SK-N-SH (cell line): Measurements from ENCODE around the gene JMJD1C. TPM values are rescaled to one million over a fixed set of nuclear protein-coding genes. Genes with fewer than 3 reads are reported as not detected.

Source experiments
- CTCF ChIA-PET: fragments of 300-600, 350-600 bp; formaldehyde crosslinking; extraction: SDS; loops from one replicate; lab custom pipeline; 2021; lab: Yijun Ruan, JAX
- POLR2A ChIA-PET: fragments of 350-600 bp; sonication (Branson Sonifier 250); formaldehyde crosslinking; extraction: SDS; loops from one replicate; lab custom pipeline; 2020; ENCODE audit warnings: antibody characterized with exemption, inconsistent platforms; lab: Yijun Ruan, JAX
- DNase-seq: peaks from one replicate; pipeline ENCODE4 v3.0.0; 2012
- H2AFZ ChIP-seq: fragments of 200-600 bp; sonication (generic); 2 replicates; pipeline ENCODE4 v1.8.1; 2016; ENCODE audit warnings: antibody characterized with exemption, mild to moderate bottlenecking, low read depth
- H3F3A ChIP-seq: fragments of 200-600 bp; sonication (generic); replicated peaks from 2 replicates; pipeline ENCODE3; 2016; ENCODE audit warnings: antibody characterized with exemption, mild to moderate bottlenecking; ENCODE audit not compliant: insufficient read depth
- H3K27ac ChIP-seq, 2 experiments: fragments of 200-500 bp in 1 of 2; fragments of 200-600 bp in 1 of 2; sonication (Bioruptor generic) in 1 of 2; sonication (generic), shearing (Covaris generic) in 1 of 2; 2 replicates each; pipeline versions ENCODE4 v1.5.1 to v1.6.1; 2014 to 2016; ENCODE audit warnings: low read depth in 2 of 2, inconsistent platforms in 1 of 2, low read length in 1 of 2, mild to moderate bottlenecking in 1 of 2, mixed read lengths in 1 of 2
- H3K27me3 ChIP-seq: fragments of 200-600 bp; sonication (generic), shearing (Covaris generic); 2 replicates; pipeline ENCODE4 v1.6.1; 2016; ENCODE audit warnings: mixed run types; ENCODE audit not compliant: insufficient read depth
- H3K36me3 ChIP-seq, 2 experiments: fragments of 200-500 bp in 1 of 2; fragments of 200-600 bp in 1 of 2; sonication (Bioruptor generic) in 1 of 2; sonication (generic) in 1 of 2; replicated peaks in 1 of 2; 2 replicates each; pipeline versions ENCODE3 to v1.5.1; 2014 to 2016; ENCODE audit warnings: low read length in 1 of 2, mild to moderate bottlenecking in 1 of 2; ENCODE audit not compliant: insufficient read depth in 2 of 2, control insufficient read depth in 1 of 2
- H3K4me1 ChIP-seq, 2 experiments: fragments of 200-500 bp in 1 of 2; fragments of 200-600 bp in 1 of 2; sonication (Bioruptor generic) in 1 of 2; sonication (generic), shearing (Covaris generic) in 1 of 2; 2 replicates each; pipeline versions ENCODE4 v1.5.1 to v1.6.1; 2014 to 2016; ENCODE audit warnings: low read depth in 1 of 2, low read length in 1 of 2, mixed run types in 1 of 2; ENCODE audit not compliant: insufficient read depth in 2 of 2, control insufficient read depth in 1 of 2
- H3K4me2 ChIP-seq: fragments of 200-600 bp; sonication (generic), shearing (Covaris generic); 2 replicates; pipeline ENCODE4 v1.6.1; 2017; ENCODE audit warnings: mixed run types
- H3K4me3 ChIP-seq, 2 experiments: fragments of 200-500 bp in 1 of 2; fragments of 200-600 bp in 1 of 2; sonication (Bioruptor generic) in 1 of 2; sonication (generic), shearing (Covaris generic) in 1 of 2; 2 replicates each; pipeline versions ENCODE4 v1.5.1 to v1.8.1; 2014 to 2016; ENCODE audit warnings: low read depth in 2 of 2, inconsistent platforms in 1 of 2, low read length in 1 of 2, mild to moderate bottlenecking in 1 of 2, mixed read lengths in 1 of 2, moderate library complexity in 1 of 2
- H3K79me2 ChIP-seq: fragments of 200-600 bp; sonication (generic); 2 replicates; pipeline ENCODE4 v1.8.1; 2017; ENCODE audit warnings: mild to moderate bottlenecking; ENCODE audit not compliant: insufficient read depth
- H3K9ac ChIP-seq: fragments of 200-600 bp; sonication (generic); 2 replicates; pipeline ENCODE4 v1.6.1; 2017; ENCODE audit warnings: mixed run types
- H3K9me2 ChIP-seq: fragments of 200-600 bp; sonication (generic); 2 replicates; pipeline ENCODE4 v1.6.1; 2017; ENCODE audit warnings: mixed run types
- H3K9me3 ChIP-seq: fragments of 200-600 bp; sonication (generic); 2 replicates; pipeline ENCODE4 v1.6.1; 2017; ENCODE audit warnings: mixed run types, mild to moderate bottlenecking, moderate library complexity
- H4K20me1 ChIP-seq: fragments of 200-600 bp; sonication (generic); 2 replicates; pipeline ENCODE4 v1.6.1; 2017; ENCODE audit warnings: mild to moderate bottlenecking, mixed run types; ENCODE audit not compliant: insufficient read depth
- CHD2 ChIP-seq: fragments of 150-350 bp; IDR thresholded peaks from 2 replicates; pipeline ENCODE4 v1.6.1; 2018; ENCODE audit warnings: low read length; ENCODE audit not compliant: partially characterized antibody
- EP300 ChIP-seq, 2 experiments: IDR thresholded peaks; 2 replicates each; pipeline versions ENCODE4 v1.4.0 to v1.6.1; 2012; ENCODE audit warnings: borderline replicate concordance in 1 of 2, low read depth in 1 of 2, low read length in 1 of 2
- EZH2phosphoT487 ChIP-seq: fragments of 200-600 bp; sonication (generic); IDR thresholded peaks from 2 replicates; pipeline ENCODE4 v1.6.1; 2017; ENCODE audit warnings: low read depth, mixed run types, mild to moderate bottlenecking, antibody characterized with exemption, moderate library complexity, borderline replicate concordance
- IRF3 ChIP-seq: fragments of 150-350 bp; IDR thresholded peaks from 2 replicates; pipeline ENCODE4 v1.6.1; 2016; ENCODE audit warnings: mild to moderate bottlenecking, low read depth, low read length
- JUND ChIP-seq: IDR thresholded peaks from 2 replicates; pipeline ENCODE4 v1.4.0; 2012
- MXI1 ChIP-seq: IDR thresholded peaks from 2 replicates; pipeline ENCODE4 v1.6.1; 2012; ENCODE audit warnings: mild to moderate bottlenecking, low read depth, low read length, improper control_type of control experiment
- NFIC ChIP-seq: IDR thresholded peaks from 2 replicates; pipeline ENCODE4 v1.4.0; 2012; ENCODE audit warnings: borderline replicate concordance
- RAD21 ChIP-seq: IDR thresholded peaks from 2 replicates; pipeline ENCODE4 v1.6.1; 2012; ENCODE audit warnings: mild to moderate bottlenecking, low read length
- RCOR1 ChIP-seq: fragments of 150-350 bp; IDR thresholded peaks from 2 replicates; pipeline ENCODE4 v1.6.1; 2017; ENCODE audit warnings: antibody characterized with exemption, low read length
- RXRA ChIP-seq: IDR thresholded peaks from 2 replicates; pipeline ENCODE4 v1.4.0; 2012; ENCODE audit warnings: low read depth, mild to moderate bottlenecking, borderline replicate concordance
- ZBTB33 ChIP-seq: IDR thresholded peaks from 2 replicates; pipeline ENCODE4 v1.4.0; 2012; ENCODE audit warnings: low read depth, borderline replicate concordance
- WGBS: methylation state at CpG from one replicate; pipeline ENCODE4 v1.1.6; 2017; ENCODE audit warnings: low lambda C conversion rate; 5-methylcytosine and 5-hydroxymethylcytosine counted together
- polyA plus RNA-seq, 3 experiments: library from polyadenylated mRNA; depleted of rRNA; stranded (reverse); fragments of >200 nt; gene quantifications; 2 replicates each; pipeline ENCODE4 v1.2.3, GENCODE V29; 2012
- TF ChIP-seq, protein P1 (sequence below): fragments of 200-600 bp; sonication (generic); IDR thresholded peaks from 2 replicates; pipeline ENCODE4 v1.6.1; 2017; ENCODE audit warnings: antibody characterized with exemption, mild to moderate bottlenecking, moderate library complexity

JMJD1C gene
- polyA plus RNA-seq, 1 of the 3 experiments (the other 2 are of a cell fraction) = 11.7 TPM

DNA sequence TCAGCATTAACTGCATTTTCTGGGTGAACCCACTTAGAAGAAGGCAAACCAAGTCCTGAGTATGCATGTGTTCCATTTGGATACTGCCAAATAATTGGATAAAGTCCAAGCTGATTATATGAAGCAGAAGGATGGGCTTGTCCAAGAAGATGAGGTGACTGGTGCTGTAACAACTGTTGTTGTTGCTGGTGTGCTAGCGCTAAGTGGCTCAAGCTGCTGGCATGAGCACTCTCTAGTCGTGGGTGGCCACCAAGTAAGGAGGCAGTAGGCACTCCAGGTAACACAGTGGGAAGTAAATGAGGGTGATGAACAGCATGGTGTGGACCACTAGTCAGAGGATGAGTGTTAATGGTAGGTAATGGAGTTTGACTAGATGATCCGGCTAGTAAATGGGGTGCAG lies 252.3 kb downstream of the JMJD1C start:
- Histone ChIP-seq H3K27me3 (no peaks in the 10 kb centered on the region), H3K36me3 (peaks cover 41 to 55% of the 10 kb centered on the region in 2 experiments), H4K20me1 (peaks cover 27% of the 10 kb centered on the region)
- POLR2A ChIA-PET = no interaction called here
- no peak for TF ChIP-seq IRF3
- no peak for TF ChIP-seq NFIC
- no peak for TF ChIP-seq RAD21
- TF ChIP-seq RXRA = no peak
- TF ChIP-seq MXI1 = no peak
- TF ChIP-seq RCOR1 = no peak
- TF ChIP-seq, protein P1, sequence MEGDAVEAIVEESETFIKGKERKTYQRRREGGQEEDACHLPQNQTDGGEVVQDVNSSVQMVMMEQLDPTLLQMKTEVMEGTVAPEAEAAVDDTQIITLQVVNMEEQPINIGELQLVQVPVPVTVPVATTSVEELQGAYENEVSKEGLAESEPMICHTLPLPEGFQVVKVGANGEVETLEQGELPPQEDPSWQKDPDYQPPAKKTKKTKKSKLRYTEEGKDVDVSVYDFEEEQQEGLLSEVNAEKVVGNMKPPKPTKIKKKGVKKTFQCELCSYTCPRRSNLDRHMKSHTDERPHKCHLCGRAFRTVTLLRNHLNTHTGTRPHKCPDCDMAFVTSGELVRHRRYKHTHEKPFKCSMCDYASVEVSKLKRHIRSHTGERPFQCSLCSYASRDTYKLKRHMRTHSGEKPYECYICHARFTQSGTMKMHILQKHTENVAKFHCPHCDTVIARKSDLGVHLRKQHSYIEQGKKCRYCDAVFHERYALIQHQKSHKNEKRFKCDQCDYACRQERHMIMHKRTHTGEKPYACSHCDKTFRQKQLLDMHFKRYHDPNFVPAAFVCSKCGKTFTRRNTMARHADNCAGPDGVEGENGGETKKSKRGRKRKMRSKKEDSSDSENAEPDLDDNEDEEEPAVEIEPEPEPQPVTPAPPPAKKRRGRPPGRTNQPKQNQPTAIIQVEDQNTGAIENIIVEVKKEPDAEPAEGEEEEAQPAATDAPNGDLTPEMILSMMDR = no peak
- no peak for TF ChIP-seq CHD2
- no peak for TF ChIP-seq JUND
- TF ChIP-seq EP300 (IDR thresholded peaks at IDR 0.05; ENCODE audit: borderline replicate concordance in 1 of 2, low read depth in 1 of 2, low read length in 1 of 2) = no peak
- TF ChIP-seq ZBTB33 = no peak
- TF ChIP-seq EZH2phosphoT487 = no peak
- TF ChIP-seq, all 33 proteins: peak for 0
- H3K27ac ChIP-seq = peak overlapping the region in 1 of 2 experiments; percentile 53; a peak in 1 of 4 replicates
- H3K9ac ChIP-seq = no peak overlapping the region
- H3K9me2 ChIP-seq = no peaks in the 10 kb centered on the region
- peaks cover 83% of the 10 kb centered on the region for H3K79me2 ChIP-seq
- H3K4me1 ChIP-seq = peaks cover 18 to 33% of the 10 kb centered on the region in 2 experiments; a peak in 3 of 4 replicates
- 86% methylated on average over 3 of the region's 3 CpGs for WGBS
- no peak overlapping the region for H3K4me2 ChIP-seq
- no peak for DNase-seq
- H2AFZ ChIP-seq = no peak overlapping the region
- no peak overlapping the region for H3K4me3 ChIP-seq
- H3F3A ChIP-seq = peaks cover 25% of the 10 kb centered on the region
- H3K9me3 ChIP-seq = no peaks in the 10 kb centered on the region
- CTCF ChIA-PET = interaction anchor here (1.0 to 1.2 kb wide), 4 partner anchors 14 to 506 kb away, joined by 3 to 9 read pairs (median 8); no protein-coding TSS in a partner anchor
